GM12878 (cell line): ENCODE results near the gene SCMH1.

Source experiments
- CEBPB ChIP-seq, 2 experiments: fragments of 150-350 bp in 1 of 2; IDR thresholded peaks; 2 replicates each; pipeline ENCODE4 v1.6.1; 2012 to 2014; ENCODE audit warnings: low read depth in 2 of 2, low read length in 2 of 2, borderline replicate concordance in 1 of 2, inconsistent platforms in 1 of 2
- CTCF ChIP-seq, 3 experiments: IDR thresholded peaks in 2 of 3; conservative IDR thresholded peaks in 1 of 3; 2 replicates each; pipeline ENCODE4 v1.5.1; 2011; ENCODE audit warnings: low read depth in 3 of 3, low read length in 3 of 3, mild to moderate bottlenecking in 3 of 3, control low read depth in 2 of 3, moderate library complexity in 2 of 3, inconsistent platforms in 1 of 3, mixed read lengths in 1 of 3; ENCODE audit not compliant: control insufficient read depth in 2 of 3, insufficient read depth in 1 of 3; ENCODE audit errors: extremely low read depth in 1 of 3
- HCFC1 ChIP-seq: fragments of 150-350 bp; IDR thresholded peaks from 2 replicates; pipeline ENCODE4 v1.6.1; 2014; ENCODE audit warnings: low read length
- RAD21 ChIP-seq: IDR thresholded peaks from 2 replicates; pipeline ENCODE4 v1.6.1; 2011; ENCODE audit warnings: mild to moderate bottlenecking, low read depth, low read length, moderate library complexity; ENCODE audit not compliant: insufficient read depth
- RFX5 ChIP-seq: IDR thresholded peaks from 2 replicates; pipeline ENCODE4 v1.6.1; 2011; ENCODE audit warnings: low read depth, low read length, improper control_type of control experiment
- USF2 ChIP-seq: IDR thresholded peaks from 2 replicates; pipeline ENCODE4 v1.6.1; 2011; ENCODE audit warnings: low read depth, low read length, improper control_type of control experiment, borderline replicate concordance

- TF ChIP-seq CEBPB (IDR thresholded peaks at IDR 0.05; ENCODE audit: borderline replicate concordance in 1 of 2, low read depth in 2 of 2, low read length in 2 of 2) (no peak), USF2 (no peak), CTCF (IDR thresholded peaks at IDR 0.05 in 2 of 3, conservative IDR thresholded peaks at IDR 0.05 in 1 of 3; ENCODE audit: control insufficient read depth in 2 of 3, extremely low read depth in 1 of 3, insufficient read depth in 1 of 3, low read depth in 3 of 3, low read length in 3 of 3) (no peak), RAD21 (no peak), HCFC1 (no peak), RFX5 (no peak)
Observed at GRCh38 chr1:41173651-41174050, 68.5 kb downstream of the SCMH1 start.
